Right atrium auricular region (tissue), 2 donors: ENCODE measurements around the gene CORO7. TPM values are rescaled to one million over a fixed set of nuclear protein-coding genes. Genes with fewer than 3 reads are reported as not detected.
"Not testable (repeated sequence)": the region's sequence is repeated elsewhere in the genome, so short reads cannot be mapped to it uniquely, and the experiment has no call there.

Experiments
- DNase-seq: peaks from one replicate; pipeline ENCODE4 v3.0.0-alpha.2; 2019; ENCODE audit warnings: low spot score
- H3K27ac ChIP-seq, 2 donors: fragments of 200-600 bp; sonication (generic); 1 replicate in 1 of 2; 2 replicates in 1 of 2; pipeline ENCODE4 v1.5.1; 2016 to 2019
- H3K27me3 ChIP-seq, 2 donors: fragments of 200-600 bp; sonication (generic); one replicate each; pipeline versions ENCODE4 v1.5.1 to v1.6.0; 2017 to 2019
- H3K36me3 ChIP-seq: fragments of 200-600 bp; sonication (generic); one replicate; pipeline ENCODE4 v1.5.1; 2016
- H3K4me1 ChIP-seq, 2 donors: fragments of 200-600 bp; sonication (generic); one replicate each; pipeline versions ENCODE4 v1.5.1 to v1.6.0; 2017 to 2019
- H3K4me3 ChIP-seq, 2 donors: fragments of 200-600 bp; sonication (generic); 1 replicate in 1 of 2; 2 replicates in 1 of 2; pipeline ENCODE4 v1.5.1; 2017 to 2019; ENCODE audit warnings: mild to moderate bottlenecking in 1 of 2, moderate library complexity in 1 of 2
- H3K9me3 ChIP-seq, 2 donors: fragments of 200-600 bp; sonication (generic); one replicate each; pipeline ENCODE4 v1.5.1; 2019
- CTCF ChIP-seq, 2 donors: fragments of 200-600 bp; sonication (generic); IDR thresholded peaks; one replicate each; pipeline ENCODE4 v1.5.1; 2019; ENCODE audit warnings: antibody characterized with exemption in 2 of 2
- total RNA-seq, 2 donors: library from RNA; depleted of rRNA; stranded (reverse); fragments of >200 nt; gene quantifications; one replicate each; pipeline ENCODE4 v1.1.0, GENCODE V29; 2016

The CORO7 gene
- total RNA-seq, 2 donors from 2014 or later = 10.3 TPM

DNA sequence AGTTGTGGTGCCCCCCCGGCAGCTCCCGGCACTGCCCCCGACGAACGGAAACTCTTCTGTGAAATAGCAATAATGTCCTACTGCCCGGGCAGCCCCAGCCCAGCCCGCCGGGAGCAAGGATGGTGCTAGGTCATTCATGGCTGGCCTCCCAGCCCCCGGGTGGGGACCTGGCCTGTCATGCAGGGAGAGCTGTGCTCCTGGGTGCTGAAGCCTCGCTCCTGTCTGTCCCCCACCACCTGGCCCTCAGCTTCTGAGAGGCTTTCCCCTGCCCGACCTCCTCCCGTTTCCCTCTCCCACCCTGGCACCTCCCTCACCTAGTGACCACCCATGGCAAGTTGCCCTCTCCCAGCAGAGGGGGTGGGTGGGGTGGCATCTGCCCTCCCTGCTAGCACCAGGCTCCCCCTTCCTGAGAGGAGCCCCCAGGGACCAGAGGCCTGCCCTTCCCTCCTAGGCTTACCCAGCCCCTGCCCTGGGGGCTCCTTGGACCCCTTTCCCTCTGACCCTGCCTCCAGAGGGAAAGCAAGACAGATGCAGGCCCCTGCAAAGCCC is 78.8 kb downstream of the CORO7 start:
- Histone ChIP-seq H3K36me3 (peaks cover 43% of the 10 kb centered on the region), H3K4me1 (peaks cover 0 to 19% of the 10 kb centered on the region in 2 donors), H3K27me3 (no peaks in the 10 kb centered on the region), H3K4me3 (no peak overlapping the region), H3K27ac (no peak overlapping the region), H3K9me3 (no peaks in the 10 kb centered on the region)
- no peak for DNase-seq
- no peak for TF ChIP-seq CTCF (IDR thresholded peaks at IDR 0.05)

DNA sequence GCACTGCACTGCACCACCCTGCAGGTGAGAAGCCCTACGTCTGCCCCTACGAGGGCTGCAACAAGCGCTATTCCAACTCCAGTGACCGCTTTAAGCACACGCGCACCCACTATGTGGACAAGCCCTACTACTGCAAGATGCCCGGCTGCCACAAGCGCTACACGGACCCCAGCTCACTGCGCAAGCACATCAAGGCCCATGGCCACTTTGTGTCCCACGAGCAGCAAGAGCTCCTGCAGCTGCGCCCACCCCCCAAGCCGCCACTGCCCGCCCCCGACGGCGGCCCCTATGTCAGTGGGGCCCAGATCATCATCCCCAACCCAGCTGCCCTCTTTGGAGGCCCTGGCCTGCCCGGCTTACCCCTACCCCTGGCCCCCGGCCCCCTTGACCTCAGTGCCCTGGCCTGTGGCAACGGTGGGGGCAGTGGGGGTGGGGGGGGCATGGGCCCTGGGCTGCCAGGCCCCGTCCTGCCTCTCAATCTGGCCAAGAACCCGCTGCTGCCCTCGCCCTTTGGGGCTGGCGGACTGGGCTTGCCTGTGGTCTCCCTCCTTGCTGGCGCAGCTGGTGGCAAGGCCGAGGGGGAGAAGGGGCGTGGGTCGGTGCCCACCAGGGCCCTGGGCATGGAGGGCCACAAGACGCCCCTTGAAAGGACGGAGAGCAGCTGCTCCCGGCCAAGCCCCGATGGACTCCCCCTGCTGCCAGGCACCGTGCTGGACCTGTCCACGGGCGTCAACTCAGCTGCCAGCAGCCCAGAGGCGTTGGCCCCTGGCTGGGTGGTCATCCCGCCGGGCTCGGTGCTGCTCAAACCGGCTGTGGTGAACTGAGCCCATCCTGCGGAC is 79.5 kb downstream of the CORO7 start:
- Histone ChIP-seq H3K9me3 (no peaks in the 10 kb centered on the region), H3K4me1 (peaks cover 0 to 19% of the 10 kb centered on the region in 2 donors), H3K4me3 (no peak overlapping the region), H3K27ac (no peak overlapping the region), H3K36me3 (peaks cover 50% of the 10 kb centered on the region), H3K27me3 (no peaks in the 10 kb centered on the region)
- TF ChIP-seq CTCF (IDR thresholded peaks at IDR 0.05) = no peak
- DNase-seq = no peak

- TF ChIP-seq CTCF (IDR thresholded peaks at IDR 0.05) = no peak
- Histone ChIP-seq H3K4me3 (no peak overlapping the region), H3K4me1 (peaks cover 0 to 21% of the 10 kb centered on the region in 2 donors), H3K27ac (no peak overlapping the region), H3K36me3 (peaks cover 50% of the 10 kb centered on the region), H3K9me3 (no peaks in the 10 kb centered on the region), H3K27me3 (no peaks in the 10 kb centered on the region)
- DNase-seq = no peak
These were observed 81.5 kb downstream of the CORO7 start for GRCh38 chr16:4334724-4335495.

DNA sequence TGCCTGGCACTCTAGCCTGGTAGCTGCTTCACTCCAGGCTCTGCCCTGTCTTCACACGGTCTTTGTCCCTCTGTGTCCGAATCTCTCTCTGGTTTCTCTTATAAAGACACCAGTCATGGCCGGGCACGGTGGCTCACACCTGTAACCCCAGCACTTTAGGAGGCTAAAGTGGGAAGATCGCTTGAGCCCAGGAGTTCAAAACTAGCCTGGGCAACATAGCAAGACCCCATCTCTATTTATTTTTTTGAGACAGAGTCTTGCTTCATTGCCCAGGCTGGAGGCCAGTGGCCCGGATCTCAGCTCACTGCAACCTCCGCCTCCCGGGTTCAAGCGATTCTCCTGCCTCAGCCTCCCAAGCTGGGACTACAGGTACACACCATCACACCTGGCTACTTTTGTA is 82.7 kb downstream of the CORO7 start:
- H3K27ac ChIP-seq, H3K9me3 ChIP-seq, H3K27me3 ChIP-seq, H3K4me3 ChIP-seq, DNase-seq: not testable (repeated sequence)
- H3K36me3 ChIP-seq = peaks cover 50% of the 10 kb centered on the region
- H3K4me1 ChIP-seq = peaks cover 0 to 23% of the 10 kb centered on the region in 2 donors

- Histone ChIP-seq H3K27me3 (no peaks in the 10 kb centered on the region), H3K4me3 (no peak overlapping the region), H3K4me1 (peaks cover 0 to 24% of the 10 kb centered on the region in 2 donors), H3K36me3 (peaks cover 50% of the 10 kb centered on the region), H3K27ac (no peak overlapping the region), H3K9me3 (no peaks in the 10 kb centered on the region)
- no peak for TF ChIP-seq CTCF (IDR thresholded peaks at IDR 0.05)
- no peak for DNase-seq
These were observed 83.1 kb downstream of the CORO7 start for GRCh38 chr16:4333308-4333638.
